ENCODE measurements around the gene CENPC. TPM values are rescaled to one million over a fixed set of nuclear protein-coding genes. Genes with fewer than 3 reads are reported as not detected.

Gene CENPC
- total RNA-seq, 1 experiment from 2014 or later, result 19.7 TPM

GRCh38 chr4:67575232-67576058, 30.1 kb upstream of the CENPC start:
- no TSS peak for BruUV-seq (replicated peaks)
- no peak for TF ChIP-seq CTCF (IDR thresholded peaks at IDR 0.05; ENCODE audit: insufficient read depth in 1 of 2, low read depth in 1 of 2, low read length in 1 of 2, severe bottlenecking in 1 of 2, unreplicated experiment in 1 of 2)

DNA sequence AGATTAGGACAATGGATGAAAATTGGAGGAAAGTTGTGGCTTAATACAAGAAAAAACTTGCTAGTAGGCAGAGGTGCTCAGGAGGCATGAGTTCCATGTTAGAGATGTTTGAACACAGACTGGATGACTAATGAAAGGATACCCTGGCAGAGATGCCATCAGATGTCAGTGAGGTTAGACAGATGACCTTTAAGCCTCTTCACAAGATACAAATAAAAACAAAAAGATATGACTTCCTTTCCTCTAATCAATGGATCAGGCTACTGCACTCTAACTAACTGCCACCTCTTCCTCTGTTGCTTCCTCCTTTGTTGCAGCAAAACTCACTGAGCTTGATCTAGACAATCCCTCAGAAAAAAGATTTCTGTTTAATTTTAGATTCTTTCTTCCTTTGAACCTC, 27.9 kb upstream of the CENPC start:
- Histone ChIP-seq H3K4me3 (ENCODE audit: low read depth, low read length) (no peak overlapping the region), H3K9me3 (no peaks in the 10 kb centered on the region), H3K36me3 (ENCODE audit: control insufficient read depth, insufficient read depth, low read length) (no peaks in the 10 kb centered on the region), H3K27me3 (replicated peaks; ENCODE audit: control insufficient read depth, insufficient read depth, low read length) (no peaks in the 10 kb centered on the region), H3K4me1 (no peaks in the 10 kb centered on the region)
- Mint-ChIP-seq H3K9me3 (ENCODE audit: unreplicated experiment) (no peaks in the 10 kb centered on the region), H3K27ac (ENCODE audit: unreplicated experiment) (no peak overlapping the region), H3K27me3 (ENCODE audit: insufficient read depth, unreplicated experiment) (no peaks in the 10 kb centered on the region), H3K4me1 (ENCODE audit: low read depth, unreplicated experiment) (no peaks in the 10 kb centered on the region), H3K4me3 (ENCODE audit: unreplicated experiment) (no peak overlapping the region), H3K36me3 (ENCODE audit: insufficient read depth, unreplicated experiment) (no peaks in the 10 kb centered on the region)
- no peak for DNase-seq
- ChIA-PET CTCF (no interaction called here), POLR2A (no interaction called here)
- intact Hi-C loops (cut with micrococcal nuclease; ENCODE audit: unreplicated experiment), result no loop called here
- no peak for TF ChIP-seq CTCF (IDR thresholded peaks at IDR 0.05; ENCODE audit: insufficient read depth in 1 of 2, low read depth in 1 of 2, low read length in 1 of 2, severe bottlenecking in 1 of 2, unreplicated experiment in 1 of 2)
- no TSS peak for BruUV-seq (replicated peaks)

More at GRCh38 chr4:67575232-67576058, 30.1 kb upstream of the CENPC start:
- Histone ChIP-seq H3K4me3 (ENCODE audit: low read depth, low read length) (no peak overlapping the region), H3K27me3 (replicated peaks; ENCODE audit: control insufficient read depth, insufficient read depth, low read length) (no peaks in the 10 kb centered on the region), H3K4me1 (no peaks in the 10 kb centered on the region), H3K9me3 (no peaks in the 10 kb centered on the region), H3K36me3 (ENCODE audit: control insufficient read depth, insufficient read depth, low read length) (no peaks in the 10 kb centered on the region)
- intact Hi-C loops (cut with micrococcal nuclease; ENCODE audit: unreplicated experiment), result no loop called here
- H3K27ac Mint-ChIP-seq (ENCODE audit: unreplicated experiment), result no peak overlapping the region
- no peaks in the 10 kb centered on the region for H3K9me3 Mint-ChIP-seq (ENCODE audit: unreplicated experiment)
- H3K27me3 Mint-ChIP-seq (ENCODE audit: insufficient read depth, unreplicated experiment), result no peaks in the 10 kb centered on the region
- no peaks in the 10 kb centered on the region for H3K4me1 Mint-ChIP-seq (ENCODE audit: low read depth, unreplicated experiment)
- no peak for DNase-seq
- no peak overlapping the region for H3K4me3 Mint-ChIP-seq (ENCODE audit: unreplicated experiment)
- no peaks in the 10 kb centered on the region for H3K36me3 Mint-ChIP-seq (ENCODE audit: insufficient read depth, unreplicated experiment)
- ChIA-PET CTCF (no interaction called here), POLR2A (no interaction called here)

- no peaks in the 10 kb centered on the region for H3K36me3 Mint-ChIP-seq (ENCODE audit: insufficient read depth, unreplicated experiment)
- Histone ChIP-seq H3K9me3 (no peaks in the 10 kb centered on the region), H3K4me3 (ENCODE audit: low read depth, low read length) (no peak overlapping the region), H3K4me1 (no peaks in the 10 kb centered on the region), H3K27me3 (replicated peaks; ENCODE audit: control insufficient read depth, insufficient read depth, low read length) (no peaks in the 10 kb centered on the region), H3K36me3 (ENCODE audit: control insufficient read depth, insufficient read depth, low read length) (no peaks in the 10 kb centered on the region)
- H3K27me3 Mint-ChIP-seq (ENCODE audit: insufficient read depth, unreplicated experiment), result no peaks in the 10 kb centered on the region
- intact Hi-C loops (cut with micrococcal nuclease; ENCODE audit: unreplicated experiment), result no loop called here
- CTCF ChIA-PET, result no interaction called here
- no TSS peak for BruUV-seq (replicated peaks)
- POLR2A ChIA-PET, result no interaction called here
- no peak overlapping the region for H3K27ac Mint-ChIP-seq (ENCODE audit: unreplicated experiment)
- no peaks in the 10 kb centered on the region for H3K9me3 Mint-ChIP-seq (ENCODE audit: unreplicated experiment)
- H3K4me3 Mint-ChIP-seq (ENCODE audit: unreplicated experiment), result no peak overlapping the region
- no peaks in the 10 kb centered on the region for H3K4me1 Mint-ChIP-seq (ENCODE audit: low read depth, unreplicated experiment)
- no peak for TF ChIP-seq CTCF (IDR thresholded peaks at IDR 0.05; ENCODE audit: insufficient read depth in 1 of 2, low read depth in 1 of 2, low read length in 1 of 2, severe bottlenecking in 1 of 2, unreplicated experiment in 1 of 2)
- DNase-seq, result no peak
These were observed 26.7 kb upstream of the CENPC start for GRCh38 chr4:67571975-67572374.

Data from Caco-2 (cell line).